SK-N-SH (cell line): ENCODE measurements around the gene ATCAY.

ENCODE experiments used
- EP300 ChIP-seq, 2 experiments: IDR thresholded peaks; 2 replicates each; pipeline versions ENCODE4 v1.4.0 to v1.6.1; 2012; ENCODE audit warnings: borderline replicate concordance in 1 of 2, low read depth in 1 of 2, low read length in 1 of 2
- FOSL2 ChIP-seq: IDR thresholded peaks from 2 replicates; pipeline ENCODE4 v1.4.0; 2012; ENCODE audit warnings: low read depth, mild to moderate bottlenecking, moderate library complexity, borderline replicate concordance
- JUND ChIP-seq: IDR thresholded peaks from 2 replicates; pipeline ENCODE4 v1.4.0; 2012
- POLR2AphosphoS5 ChIP-seq: IDR thresholded peaks from 2 replicates; pipeline ENCODE4 v1.6.1; 2012; ENCODE audit warnings: low read depth, low read length
- RXRA ChIP-seq: IDR thresholded peaks from 2 replicates; pipeline ENCODE4 v1.4.0; 2012; ENCODE audit warnings: low read depth, mild to moderate bottlenecking, borderline replicate concordance
- TAF1 ChIP-seq: IDR thresholded peaks from 2 replicates; pipeline ENCODE4 v1.6.1; 2012; ENCODE audit warnings: low read depth, mild to moderate bottlenecking, low read length, moderate library complexity, borderline replicate concordance
- TCF12 ChIP-seq: IDR thresholded peaks from 2 replicates; pipeline ENCODE4 v1.4.0; 2012
- TEAD4 ChIP-seq: IDR thresholded peaks from 2 replicates; pipeline ENCODE4 v1.4.0; 2012; ENCODE audit warnings: mild to moderate bottlenecking, borderline replicate concordance; ENCODE audit not compliant: insufficient read depth
- YY1 ChIP-seq: IDR thresholded peaks from 2 replicates; pipeline ENCODE4 v1.4.0; 2012; ENCODE audit warnings: low read depth, mild to moderate bottlenecking
- TF ChIP-seq, protein P1 (sequence below): fragments of 150-350 bp; IDR thresholded peaks from 2 replicates; pipeline ENCODE4 v1.6.1; 2017; ENCODE audit warnings: antibody characterized with exemption, low read length, low read depth, borderline replicate concordance
- TF ChIP-seq, protein P2 (sequence below): fragments of 200-600 bp; sonication (generic); IDR thresholded peaks from 2 replicates; pipeline ENCODE4 v1.6.1; 2017; ENCODE audit warnings: antibody characterized with exemption, mild to moderate bottlenecking, moderate library complexity
- TF ChIP-seq, protein P3 (sequence below): IDR thresholded peaks from 2 replicates; pipeline ENCODE4 v1.6.1; 2012; ENCODE audit warnings: mild to moderate bottlenecking, low read depth, low read length, moderate library complexity

DNA sequence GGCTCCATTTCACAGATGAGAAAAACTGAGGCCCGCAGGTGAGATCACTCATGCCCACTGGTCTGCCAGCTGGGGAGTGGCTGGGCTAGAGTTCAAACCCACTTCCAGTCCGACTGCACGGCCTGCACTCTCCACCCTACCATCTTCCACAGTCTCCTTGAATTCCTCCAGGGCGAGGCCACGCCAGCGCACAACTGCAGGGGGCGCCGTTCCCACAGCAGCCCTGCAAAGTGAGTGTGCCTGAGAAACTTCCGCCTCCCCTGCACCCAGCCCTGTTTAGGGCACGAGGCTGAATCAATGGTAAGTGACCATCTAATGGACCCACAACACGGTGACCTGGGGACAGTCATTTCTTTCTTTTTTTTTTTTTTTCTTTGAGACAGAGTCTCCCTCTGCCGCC is 829 bp upstream of the ATCAY start:
- TF ChIP-seq JUND (no peak), YY1 (no peak), TAF1 (no peak), RXRA (no peak), FOSL2 (no peak), POLR2AphosphoS5 (no peak), EP300 (IDR thresholded peaks at IDR 0.05; ENCODE audit: borderline replicate concordance in 1 of 2, low read depth in 1 of 2, low read length in 1 of 2) (no peak), TEAD4 (no peak), TCF12 (no peak)
- TF ChIP-seq, protein P1, sequence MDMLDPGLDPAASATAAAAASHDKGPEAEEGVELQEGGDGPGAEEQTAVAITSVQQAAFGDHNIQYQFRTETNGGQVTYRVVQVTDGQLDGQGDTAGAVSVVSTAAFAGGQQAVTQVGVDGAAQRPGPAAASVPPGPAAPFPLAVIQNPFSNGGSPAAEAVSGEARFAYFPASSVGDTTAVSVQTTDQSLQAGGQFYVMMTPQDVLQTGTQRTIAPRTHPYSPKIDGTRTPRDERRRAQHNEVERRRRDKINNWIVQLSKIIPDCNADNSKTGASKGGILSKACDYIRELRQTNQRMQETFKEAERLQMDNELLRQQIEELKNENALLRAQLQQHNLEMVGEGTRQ, result no peak
- TF ChIP-seq, protein P2, sequence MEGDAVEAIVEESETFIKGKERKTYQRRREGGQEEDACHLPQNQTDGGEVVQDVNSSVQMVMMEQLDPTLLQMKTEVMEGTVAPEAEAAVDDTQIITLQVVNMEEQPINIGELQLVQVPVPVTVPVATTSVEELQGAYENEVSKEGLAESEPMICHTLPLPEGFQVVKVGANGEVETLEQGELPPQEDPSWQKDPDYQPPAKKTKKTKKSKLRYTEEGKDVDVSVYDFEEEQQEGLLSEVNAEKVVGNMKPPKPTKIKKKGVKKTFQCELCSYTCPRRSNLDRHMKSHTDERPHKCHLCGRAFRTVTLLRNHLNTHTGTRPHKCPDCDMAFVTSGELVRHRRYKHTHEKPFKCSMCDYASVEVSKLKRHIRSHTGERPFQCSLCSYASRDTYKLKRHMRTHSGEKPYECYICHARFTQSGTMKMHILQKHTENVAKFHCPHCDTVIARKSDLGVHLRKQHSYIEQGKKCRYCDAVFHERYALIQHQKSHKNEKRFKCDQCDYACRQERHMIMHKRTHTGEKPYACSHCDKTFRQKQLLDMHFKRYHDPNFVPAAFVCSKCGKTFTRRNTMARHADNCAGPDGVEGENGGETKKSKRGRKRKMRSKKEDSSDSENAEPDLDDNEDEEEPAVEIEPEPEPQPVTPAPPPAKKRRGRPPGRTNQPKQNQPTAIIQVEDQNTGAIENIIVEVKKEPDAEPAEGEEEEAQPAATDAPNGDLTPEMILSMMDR, result peak; percentile 42
- TF ChIP-seq, protein P3, sequence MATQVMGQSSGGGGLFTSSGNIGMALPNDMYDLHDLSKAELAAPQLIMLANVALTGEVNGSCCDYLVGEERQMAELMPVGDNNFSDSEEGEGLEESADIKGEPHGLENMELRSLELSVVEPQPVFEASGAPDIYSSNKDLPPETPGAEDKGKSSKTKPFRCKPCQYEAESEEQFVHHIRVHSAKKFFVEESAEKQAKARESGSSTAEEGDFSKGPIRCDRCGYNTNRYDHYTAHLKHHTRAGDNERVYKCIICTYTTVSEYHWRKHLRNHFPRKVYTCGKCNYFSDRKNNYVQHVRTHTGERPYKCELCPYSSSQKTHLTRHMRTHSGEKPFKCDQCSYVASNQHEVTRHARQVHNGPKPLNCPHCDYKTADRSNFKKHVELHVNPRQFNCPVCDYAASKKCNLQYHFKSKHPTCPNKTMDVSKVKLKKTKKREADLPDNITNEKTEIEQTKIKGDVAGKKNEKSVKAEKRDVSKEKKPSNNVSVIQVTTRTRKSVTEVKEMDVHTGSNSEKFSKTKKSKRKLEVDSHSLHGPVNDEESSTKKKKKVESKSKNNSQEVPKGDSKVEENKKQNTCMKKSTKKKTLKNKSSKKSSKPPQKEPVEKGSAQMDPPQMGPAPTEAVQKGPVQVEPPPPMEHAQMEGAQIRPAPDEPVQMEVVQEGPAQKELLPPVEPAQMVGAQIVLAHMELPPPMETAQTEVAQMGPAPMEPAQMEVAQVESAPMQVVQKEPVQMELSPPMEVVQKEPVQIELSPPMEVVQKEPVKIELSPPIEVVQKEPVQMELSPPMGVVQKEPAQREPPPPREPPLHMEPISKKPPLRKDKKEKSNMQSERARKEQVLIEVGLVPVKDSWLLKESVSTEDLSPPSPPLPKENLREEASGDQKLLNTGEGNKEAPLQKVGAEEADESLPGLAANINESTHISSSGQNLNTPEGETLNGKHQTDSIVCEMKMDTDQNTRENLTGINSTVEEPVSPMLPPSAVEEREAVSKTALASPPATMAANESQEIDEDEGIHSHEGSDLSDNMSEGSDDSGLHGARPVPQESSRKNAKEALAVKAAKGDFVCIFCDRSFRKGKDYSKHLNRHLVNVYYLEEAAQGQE, result no peak
